ENCODE results near the gene GPRC5C.

GRCh38 chr17:74453665-74454196 is 21.8 kb downstream of the GPRC5C start:
- TF ChIP-seq EP300 (IDR thresholded peaks at IDR 0.05; ENCODE audit: low read depth in 2 of 2, low read length in 2 of 2) (no peak), EP300 (CRISPR knock-in tag; IDR thresholded peaks at IDR 0.05; ENCODE audit: borderline replicate concordance) (no peak), ZFP90 (CRISPR knock-in tag; IDR thresholded peaks at IDR 0.05; ENCODE audit: borderline replicate concordance) (no peak; the same call in 1 of the 2 replicates), PREB (CRISPR knock-in tag; IDR thresholded peaks at IDR 0.05) (no peak), CHD2 (IDR thresholded peaks at IDR 0.05; ENCODE audit: low read depth, low read length) (no peak), RFX1 (IDR thresholded peaks at IDR 0.05) (no peak), ZNF660 (CRISPR knock-in tag; IDR thresholded peaks at IDR 0.05; ENCODE audit: borderline replicate concordance, low read depth) (no peak), POLR2A (IDR thresholded peaks at IDR 0.05; ENCODE audit: insufficient read depth in 1 of 2, low read depth in 2 of 2, low read length in 2 of 2) (no peak), KLF16 (CRISPR knock-in tag; IDR thresholded peaks at IDR 0.05) (no peak), NR2F1 (CRISPR knock-in tag; IDR thresholded peaks at IDR 0.05) (no peak), SMC3 (IDR thresholded peaks at IDR 0.05; ENCODE audit: low read length) (no peak), MXD3 (CRISPR knock-in tag; IDR thresholded peaks at IDR 0.05) (no peak), MAF1 (CRISPR knock-in tag; IDR thresholded peaks at IDR 0.05; ENCODE audit: borderline replicate concordance) (no peak)

All from HepG2 (cell line).